ENCODE data around the gene ZNF35.

GRCh38 chr3:44687898-44688297, 39.4 kb downstream of the ZNF35 start:
- no peak for TF ChIP-seq CTCF (IDR thresholded peaks at IDR 0.05)
- no peak for TF ChIP-seq POLR2A (IDR thresholded peaks at IDR 0.05)
